ENCODE data around the gene SUSD3.
"Not testable (repeated sequence)": the region's sequence is repeated elsewhere in the genome, so short reads cannot be mapped to it uniquely, and the experiment has no call there.

The SUSD3 gene

DNA sequence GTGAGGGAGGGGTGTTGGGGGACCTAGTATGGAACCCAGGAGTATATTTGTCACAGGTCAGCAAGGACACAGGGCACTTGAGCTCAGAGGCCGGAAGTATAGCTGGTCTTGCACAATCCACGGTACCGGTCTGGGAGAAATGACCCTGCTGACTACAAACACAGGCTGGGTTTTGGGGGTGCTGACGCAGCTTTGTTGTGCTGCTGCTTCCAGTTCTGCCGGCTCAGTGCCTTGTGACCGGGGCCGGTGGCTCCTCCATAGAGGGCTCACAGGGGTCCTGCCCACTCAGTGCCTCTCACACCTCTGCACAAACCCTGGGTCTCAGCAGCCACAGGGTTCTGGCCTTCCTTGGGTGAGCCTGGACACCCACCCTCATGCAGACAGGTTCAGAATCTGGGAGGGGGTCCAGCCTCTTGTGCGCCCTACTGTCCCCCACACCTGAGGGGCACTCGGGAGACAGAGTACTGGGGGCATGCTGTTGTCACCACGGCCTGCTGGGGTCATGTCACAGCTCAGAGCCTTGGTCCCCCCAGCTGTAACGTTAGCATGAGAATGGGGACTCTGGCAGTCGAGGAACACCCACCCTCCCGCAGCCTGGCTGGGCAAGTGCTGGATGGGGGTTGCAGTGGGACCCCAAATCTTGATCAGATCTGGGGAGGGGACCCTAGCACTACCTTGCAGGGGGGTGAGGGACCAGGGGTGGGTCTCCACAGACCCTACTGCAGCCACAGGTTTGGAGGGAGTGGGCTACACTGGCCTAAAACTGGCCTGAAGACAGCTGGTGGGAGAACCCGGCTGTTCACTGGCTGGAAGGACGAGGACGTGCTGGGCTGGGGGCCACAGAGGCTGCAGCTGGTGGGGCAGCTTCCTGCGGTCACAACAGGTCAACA, 57.8 kb downstream of the SUSD3 start:
- no peak overlapping the region for H3K4me3 ChIP-seq
- DNase-seq (ENCODE audit: low read depth, low spot score): no peak
- no peaks in the 10 kb centered on the region for H3K36me3 ChIP-seq (ENCODE audit: insufficient read depth, low read length)
- no peaks in the 10 kb centered on the region for H3K9me3 ChIP-seq (ENCODE audit: low read depth, low read length)
- H3K9ac ChIP-seq (ENCODE audit: insufficient read length): no peak overlapping the region
- H3K27ac ChIP-seq: no peak overlapping the region
- TF ChIP-seq EZH2 (IDR thresholded peaks at IDR 0.05) (no peak), FOXP2 (optimal IDR thresholded peaks at IDR 0.05; ENCODE audit: control extremely low read depth, extremely low read length, insufficient read depth) (no peak), POLR2AphosphoS5 (IDR thresholded peaks at IDR 0.05; ENCODE audit: borderline replicate concordance, low read depth, low read length) (no peak)

DNA sequence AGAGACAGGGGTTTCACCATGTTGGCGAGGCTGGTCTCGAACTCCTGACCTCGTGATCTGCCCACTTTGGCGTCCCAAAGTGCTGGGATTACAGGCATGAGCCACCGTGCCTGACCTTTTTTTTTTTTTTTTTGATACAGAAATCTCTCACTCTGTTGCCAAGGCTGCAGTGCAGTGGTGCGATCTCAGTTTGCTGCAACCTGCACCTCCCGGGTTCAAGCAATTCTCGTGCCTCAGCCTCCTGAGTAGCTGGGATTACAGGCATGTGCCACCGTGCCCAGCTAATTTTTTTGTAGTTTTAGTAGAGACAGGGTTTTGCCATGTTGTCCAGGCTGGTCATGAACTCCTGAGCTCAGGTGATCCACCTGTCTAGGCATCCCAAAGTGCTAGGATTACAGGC, 59.0 kb downstream of the SUSD3 start:
- H3K36me3 ChIP-seq (ENCODE audit: insufficient read depth, low read length); DNase-seq (ENCODE audit: low read depth, low spot score); H3K9me3 ChIP-seq (ENCODE audit: low read depth, low read length); H3K9ac ChIP-seq (ENCODE audit: insufficient read length); H3K27ac ChIP-seq; H3K4me3 ChIP-seq: not testable (repeated sequence)

DNA sequence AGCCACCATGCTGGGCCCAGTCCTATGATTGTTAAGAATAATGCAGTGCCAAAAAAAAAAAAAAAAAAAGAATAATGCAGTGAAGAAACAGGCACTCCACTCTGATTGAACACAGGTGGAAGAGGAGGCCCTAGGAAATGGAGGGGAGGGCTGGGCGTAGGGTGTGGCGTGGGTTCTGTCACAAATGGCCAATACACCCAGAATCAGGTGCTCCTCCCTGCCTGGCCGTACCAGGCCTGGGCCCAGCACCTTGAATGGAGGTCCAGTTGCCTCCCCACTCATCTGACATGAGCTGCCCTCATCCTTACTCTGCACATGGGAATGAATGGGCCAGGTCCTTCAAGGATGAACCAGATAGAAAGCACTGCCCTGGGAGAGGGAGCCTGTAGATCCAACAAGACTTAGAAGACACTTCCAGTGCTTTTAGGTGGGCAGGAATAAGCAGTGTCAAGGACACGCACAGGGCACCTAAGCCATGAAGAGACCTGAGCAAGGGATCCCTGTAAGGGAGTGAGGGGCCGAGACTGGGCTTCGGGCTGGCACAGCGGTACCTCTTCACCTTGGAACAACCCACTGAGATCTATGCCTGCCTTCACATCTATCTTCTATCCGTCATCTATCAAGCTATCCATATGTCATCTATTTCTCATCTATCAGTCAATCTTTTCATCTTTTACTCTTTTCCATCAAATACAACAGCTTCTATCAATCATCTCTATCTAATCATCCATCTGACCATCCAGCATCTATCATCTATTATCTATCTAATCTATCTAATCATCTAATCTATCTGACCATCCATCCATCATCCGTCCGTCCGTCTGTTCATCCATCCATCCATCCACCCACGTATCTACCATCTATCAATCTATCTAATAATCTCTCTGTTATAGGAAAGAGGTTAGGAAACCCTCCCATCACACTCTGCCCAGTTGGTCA, 59.7 kb downstream of the SUSD3 start:
- no peak for DNase-seq (ENCODE audit: low read depth, low spot score)
- H3K36me3 ChIP-seq (ENCODE audit: insufficient read depth, low read length): no peaks in the 10 kb centered on the region
- no peak overlapping the region for H3K9ac ChIP-seq (ENCODE audit: insufficient read length)
- H3K27ac ChIP-seq: no peak overlapping the region
- H3K4me3 ChIP-seq: no peak overlapping the region
- H3K9me3 ChIP-seq (ENCODE audit: low read depth, low read length): no peaks in the 10 kb centered on the region
- no peak for TF ChIP-seq EZH2 (IDR thresholded peaks at IDR 0.05)
- no peak for TF ChIP-seq POLR2AphosphoS5 (IDR thresholded peaks at IDR 0.05; ENCODE audit: borderline replicate concordance, low read depth, low read length)
- TF ChIP-seq FOXP2 (optimal IDR thresholded peaks at IDR 0.05; ENCODE audit: control extremely low read depth, extremely low read length, insufficient read depth): no peak

GRCh38 chr9:93118863-93119702, 60.6 kb downstream of the SUSD3 start:
- TF ChIP-seq EZH2 (IDR thresholded peaks at IDR 0.05) (no peak), FOXP2 (optimal IDR thresholded peaks at IDR 0.05; ENCODE audit: control extremely low read depth, extremely low read length, insufficient read depth) (no peak), POLR2AphosphoS5 (IDR thresholded peaks at IDR 0.05; ENCODE audit: borderline replicate concordance, low read depth, low read length) (no peak)
- no peak overlapping the region for H3K4me3 ChIP-seq
- no peak overlapping the region for H3K27ac ChIP-seq
- H3K9me3 ChIP-seq (ENCODE audit: low read depth, low read length): no peaks in the 10 kb centered on the region
- H3K9ac ChIP-seq (ENCODE audit: insufficient read length): no peak overlapping the region
- no peak for DNase-seq (ENCODE audit: low read depth, low spot score)
- H3K36me3 ChIP-seq (ENCODE audit: insufficient read depth, low read length): no peaks in the 10 kb centered on the region

GRCh38 chr9:93119703-93119952, 61.1 kb downstream of the SUSD3 start:
- Histone ChIP-seq H3K36me3 (ENCODE audit: insufficient read depth, low read length) (no peaks in the 10 kb centered on the region), H3K9ac (ENCODE audit: insufficient read length) (no peak overlapping the region), H3K27ac (no peak overlapping the region), H3K9me3 (ENCODE audit: low read depth, low read length) (no peaks in the 10 kb centered on the region), H3K4me3 (no peak overlapping the region)
- no peak for DNase-seq (ENCODE audit: low read depth, low spot score)
- TF ChIP-seq EZH2 (IDR thresholded peaks at IDR 0.05) (no peak), FOXP2 (optimal IDR thresholded peaks at IDR 0.05; ENCODE audit: control extremely low read depth, extremely low read length, insufficient read depth) (no peak), POLR2AphosphoS5 (IDR thresholded peaks at IDR 0.05; ENCODE audit: borderline replicate concordance, low read depth, low read length) (no peak)

DNA sequence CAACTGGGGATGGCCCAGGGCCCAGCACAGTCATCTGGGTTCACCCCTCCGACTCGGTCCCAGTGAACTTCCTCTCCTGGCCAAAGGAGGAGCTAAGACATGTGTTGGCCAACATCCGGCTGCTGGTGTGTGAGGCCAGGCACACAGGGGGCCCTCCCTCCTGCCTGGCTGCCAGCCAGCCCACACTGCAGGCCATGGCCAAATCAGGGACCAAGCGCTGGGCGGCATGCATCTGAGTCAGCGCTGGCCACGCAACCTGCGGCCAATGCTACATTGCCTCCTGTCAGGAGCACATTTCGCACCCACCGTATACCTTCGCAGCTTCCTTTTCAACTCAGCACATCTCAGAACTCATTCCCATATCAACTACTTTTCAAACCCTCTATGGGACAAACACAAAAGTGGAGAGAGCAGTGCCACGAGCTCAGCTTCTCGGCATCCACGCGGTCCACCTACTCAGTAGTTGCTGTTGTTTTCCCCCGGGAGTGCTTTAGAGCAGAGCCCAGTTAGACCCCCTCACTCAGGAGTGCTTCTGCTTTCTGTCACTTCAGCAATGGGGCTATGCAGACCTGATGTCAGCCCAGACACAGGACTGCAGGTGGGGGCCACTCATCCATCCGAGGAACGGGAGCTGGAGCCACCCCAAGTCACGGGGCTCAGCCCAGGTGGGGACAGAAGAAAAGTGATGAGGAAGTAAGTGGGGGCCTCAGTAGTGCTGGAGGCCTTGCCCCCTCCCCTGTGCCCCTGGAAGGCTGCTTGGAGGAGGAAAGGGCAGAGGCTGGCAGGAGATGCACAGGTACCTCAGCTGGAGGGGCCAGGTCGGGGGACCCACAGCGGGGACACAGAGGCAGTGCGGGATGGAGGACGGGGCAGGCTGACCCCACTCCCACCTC, 61.7 kb downstream of the SUSD3 start:
- no peak overlapping the region for H3K9ac ChIP-seq (ENCODE audit: insufficient read length)
- H3K27ac ChIP-seq: no peak overlapping the region
- no peak for DNase-seq (ENCODE audit: low read depth, low spot score)
- no peak overlapping the region for H3K4me3 ChIP-seq
- TF ChIP-seq EZH2 (IDR thresholded peaks at IDR 0.05): no peak
- TF ChIP-seq FOXP2 (optimal IDR thresholded peaks at IDR 0.05; ENCODE audit: control extremely low read depth, extremely low read length, insufficient read depth): no peak
- no peak for TF ChIP-seq POLR2AphosphoS5 (IDR thresholded peaks at IDR 0.05; ENCODE audit: borderline replicate concordance, low read depth, low read length)
- H3K9me3 ChIP-seq (ENCODE audit: low read depth, low read length): no peaks in the 10 kb centered on the region
- no peaks in the 10 kb centered on the region for H3K36me3 ChIP-seq (ENCODE audit: insufficient read depth, low read length)

GRCh38 chr9:93120846-93121315, 62.4 kb downstream of the SUSD3 start:
- TF ChIP-seq POLR2AphosphoS5 (IDR thresholded peaks at IDR 0.05; ENCODE audit: borderline replicate concordance, low read depth, low read length) (no peak), EZH2 (IDR thresholded peaks at IDR 0.05) (no peak), FOXP2 (optimal IDR thresholded peaks at IDR 0.05; ENCODE audit: control extremely low read depth, extremely low read length, insufficient read depth) (no peak)
- no peak overlapping the region for H3K27ac ChIP-seq
- H3K9me3 ChIP-seq (ENCODE audit: low read depth, low read length): no peaks in the 10 kb centered on the region

More at GRCh38 chr9:93120846-93121315, 62.4 kb downstream of the SUSD3 start:
- H3K9ac ChIP-seq (ENCODE audit: insufficient read length): no peak overlapping the region
- no peaks in the 10 kb centered on the region for H3K36me3 ChIP-seq (ENCODE audit: insufficient read depth, low read length)
- H3K4me3 ChIP-seq: no peak overlapping the region
- DNase-seq (ENCODE audit: low read depth, low spot score): no peak
